Heart right ventricle (tissue), 16 donors: Measurements from ENCODE around the gene RPL12. TPM values are rescaled to one million over a fixed set of nuclear protein-coding genes. Genes with fewer than 3 reads are reported as not detected.

ENCODE experiments used
- ATAC-seq, 8 donors: fragments of 200-7000 bp; cut with Tn5 transposase; one replicate each; pipeline ENCODE4 v1.9.1; 2020; ENCODE audit warnings: mild to moderate bottlenecking in 8 of 8, moderate library complexity in 8 of 8, moderate number of reproducible peaks in 1 of 8
- DNase-seq, 2 donors: peaks; one replicate each; pipeline ENCODE4 v3.0.0-alpha.2; 2020
- H3K27ac ChIP-seq, 10 donors: fragments of 200-600 bp; sonication (generic) in 2 of 10; one replicate each; pipeline versions ENCODE4 v1.5.0 to v1.8.0; 2020 to 2022; ENCODE audit warnings: mild to moderate bottlenecking in 3 of 10
- H3K27me3 ChIP-seq, 7 donors: fragments of 200-600 bp; one replicate each; pipeline ENCODE4 v1.8.0; 2021 to 2022; ENCODE audit warnings: mild to moderate bottlenecking in 2 of 7
- H3K36me3 ChIP-seq, 9 donors: fragments of 200-600 bp; sonication (generic) in 1 of 9; one replicate each; pipeline versions ENCODE4 v1.5.0 to v1.8.0; 2020 to 2022; ENCODE audit warnings: mild to moderate bottlenecking in 2 of 9
- H3K4me1 ChIP-seq, 9 donors: fragments of 200-600 bp; sonication (generic) in 1 of 9; one replicate each; pipeline versions ENCODE4 v1.5.0 to v1.8.0; 2020 to 2022; ENCODE audit warnings: mild to moderate bottlenecking in 4 of 9
- H3K4me3 ChIP-seq, 10 donors: fragments of 200-600 bp; sonication (generic) in 2 of 10; one replicate each; pipeline versions ENCODE4 v1.5.0 to v1.8.0; 2020 to 2022; ENCODE audit warnings: mild to moderate bottlenecking in 7 of 10, moderate library complexity in 2 of 10
- H3K9me3 ChIP-seq, 11 donors: fragments of 200-600 bp in 10 of 11; sonication (generic) in 2 of 11; one replicate each; pipeline versions ENCODE4 v1.5.0 to v1.8.0; 2013 to 2022; ENCODE audit warnings: mild to moderate bottlenecking in 2 of 11, control low read depth in 1 of 11, moderate library complexity in 1 of 11
- CTCF ChIP-seq, 9 donors: fragments of 200-600 bp; sonication (generic) in 2 of 9; IDR thresholded peaks; one replicate each; pipeline versions ENCODE4 v1.5.0 to v1.8.0; 2021 to 2022; ENCODE audit warnings: antibody characterized with exemption in 9 of 9, mild to moderate bottlenecking in 5 of 9, moderate library complexity in 1 of 9
- WGBS, 2 donors: extraction: QIAGEN DNeasy Blood & Tissue Kit; methylation state at CpG; one replicate each; pipeline ENCODE4 v1.1.7; 2013; ENCODE audit warnings: inconsistent platforms in 1 of 2; 5-methylcytosine and 5-hydroxymethylcytosine counted together
- intact Hi-C, 10 donors: fragments of 100-400 bp; cut with DNase I; formaldehyde crosslinking; loops; one replicate each; pipeline versions ENCODE4 v1.11.1 to v1.14.2; 2022
- polyA plus RNA-seq, 2 donors: library from polyadenylated mRNA; stranded (reverse); fragments of 200-250 nt; gene quantifications; one replicate each; pipeline ENCODE4 v1.2.3, GENCODE V29; 2013
- total RNA-seq, 10 donors: library from RNA; stranded (reverse); fragmentation: NEBNext Ultra II Directional in 3 of 10; extraction: Animal tissue kit (Norgen Biotek cat#: 25700) in 3 of 10; gene quantifications; one replicate each; pipeline versions ENCODE4 v1.2.1 to v1.2.4, GENCODE V29; 2021 to 2023
- donor health status: Arrhythmogenic right ventricular cardiomyopathy.
- donor health status: ischemic (EF 13 %, LVEDD 7.1; RV severe dilation, severe dysfunction).
- donor health status: healthy with polysubstance abuse.
- donor health status: DM: no; HTN: yes; CAD: no.
- donor health status: DM: no; HTN: no; CAD: no.
- donor health status: ischemic (EF 25% LVEDD 6.9; RV normal size, moderate dysfunction).
- donor health status: ischemic (EF 25% LVEDD 5.7; RV mildly dilated, moderate dysfunction).
- donor health status: healthy.
- donor health status: DM: yes; HTN: yes; CAD: no.
- donor health status: Ischemic cardiomyopathy.
- donor health status: ischemic (EF 35%, LVEDD 5.7; RV mildly dilated, moderate dysfunction).
- donor health status: nonischemic (EF 11% LVEDD 7.7; RV severe dilation, severe dysfunction).
- donor health status: DM: yes; HTN: yes; CAD: no.
- donor health status: PGD.
- donor health status: ischemic (EF 29% LVEDD 5.4; RV normal size, mild dysfunction).
- donor health status: nonischemic (EF 23%, LVEDD 6.1; RV moderate dilation, normal function).

The RPL12 gene
- total and polyA plus RNA-seq, 12 donors = 409 to 1,920 (median 536) TPM

- peaks cover 0 to 91% (median 72%) of the 10 kb centered on the region in 9 donors for H3K36me3 ChIP-seq
- peaks cover 3 to 29% (median 23%) of the 10 kb centered on the region in 9 donors for H3K4me1 ChIP-seq
- 77 to 82% methylated on average over 4 of the region's 4 CpGs for WGBS, 2 donors
- H3K27ac ChIP-seq = no peak overlapping the region
- peaks cover 0 to 3% (median 0%) of the 10 kb centered on the region in 11 donors for H3K9me3 ChIP-seq
- no peak for ATAC-seq
- H3K27me3 ChIP-seq = no peaks in the 10 kb centered on the region
- no peak for DNase-seq
- intact Hi-C loops = no loop called here
- TF ChIP-seq CTCF (IDR thresholded peaks at IDR 0.05) = no peak
- no peak overlapping the region for H3K4me3 ChIP-seq
Observed at GRCh38 chr9:127445851-127446712, 5.1 kb downstream of the RPL12 start.

- peaks cover 3 to 24% (median 18%) of the 10 kb centered on the region in 9 donors for H3K4me1 ChIP-seq
- intact Hi-C loops = no loop called here
- peaks cover 0 to 3% (median 0%) of the 10 kb centered on the region in 11 donors for H3K9me3 ChIP-seq
- whole genome bisulfite sequencing, 2 donors = 95% methylated on average over 15 of the region's 15 CpGs
- ATAC-seq (no peak), DNase-seq (no peak)
- no peak overlapping the region for H3K27ac ChIP-seq
- no peaks in the 10 kb centered on the region for H3K27me3 ChIP-seq
- H3K36me3 ChIP-seq = peaks cover 0 to 100% (median 80%) of the 10 kb centered on the region in 9 donors
- TF ChIP-seq CTCF (IDR thresholded peaks at IDR 0.05) = no peak
- no peak overlapping the region for H3K4me3 ChIP-seq
Observed at GRCh38 chr9:127444921-127445850, 6.0 kb downstream of the RPL12 start.

GRCh38 chr9:127444283-127444920 is 6.8 kb downstream of the RPL12 start:
- no peak for DNase-seq
- H3K36me3 ChIP-seq = peaks cover 0 to 100% (median 87%) of the 10 kb centered on the region in 9 donors
- WGBS, 2 donors = 87 to 95% methylated on average over 17 of the region's 17 CpGs
- intact Hi-C loops = no loop called here
- ATAC-seq = no peak
- TF ChIP-seq CTCF (IDR thresholded peaks at IDR 0.05) = no peak
- peaks cover 0 to 3% (median 0%) of the 10 kb centered on the region in 11 donors for H3K9me3 ChIP-seq
- no peaks in the 10 kb centered on the region for H3K27me3 ChIP-seq
- peaks cover 0 to 16% (median 10%) of the 10 kb centered on the region in 9 donors for H3K4me1 ChIP-seq
- no peak overlapping the region for H3K27ac ChIP-seq
- H3K4me3 ChIP-seq = no peak overlapping the region

GRCh38 chr9:127438394-127438793 is 12.8 kb downstream of the RPL12 start:
- Histone ChIP-seq H3K4me3 (no peak overlapping the region), H3K36me3 (peaks cover 10 to 100% (median 91%) of the 10 kb centered on the region in 9 donors), H3K27me3 (no peaks in the 10 kb centered on the region), H3K4me1 (no peaks in the 10 kb centered on the region), H3K27ac (no peak overlapping the region), H3K9me3 (no peaks in the 10 kb centered on the region)
- intact Hi-C loops = loop anchor here in 1 of 10 donors (5.0 kb wide), 1 partner anchor 1089 kb away; no protein-coding TSS in a partner anchor
- TF ChIP-seq CTCF (IDR thresholded peaks at IDR 0.05) = no peak
- no peak for ATAC-seq
- WGBS, 2 donors = 93 to 94% methylated on average over 9 of the region's 9 CpGs
- no peak for DNase-seq
